22Rv1 (cell line): Measurements from ENCODE around the gene SLC23A1.

Source experiments
- ZFX ChIP-seq: fragments of 450-650 bp; IDR thresholded peaks from 2 replicates; pipeline ENCODE4 v1.6.1; 2017; ENCODE audit warnings: antibody characterized with exemption, borderline replicate concordance
- TF ChIP-seq, protein P1 (sequence below): fragments of 450-650 bp; IDR thresholded peaks from 2 replicates; pipeline ENCODE4 v1.5.1; 2017; ENCODE audit warnings: mild to moderate bottlenecking

DNA sequence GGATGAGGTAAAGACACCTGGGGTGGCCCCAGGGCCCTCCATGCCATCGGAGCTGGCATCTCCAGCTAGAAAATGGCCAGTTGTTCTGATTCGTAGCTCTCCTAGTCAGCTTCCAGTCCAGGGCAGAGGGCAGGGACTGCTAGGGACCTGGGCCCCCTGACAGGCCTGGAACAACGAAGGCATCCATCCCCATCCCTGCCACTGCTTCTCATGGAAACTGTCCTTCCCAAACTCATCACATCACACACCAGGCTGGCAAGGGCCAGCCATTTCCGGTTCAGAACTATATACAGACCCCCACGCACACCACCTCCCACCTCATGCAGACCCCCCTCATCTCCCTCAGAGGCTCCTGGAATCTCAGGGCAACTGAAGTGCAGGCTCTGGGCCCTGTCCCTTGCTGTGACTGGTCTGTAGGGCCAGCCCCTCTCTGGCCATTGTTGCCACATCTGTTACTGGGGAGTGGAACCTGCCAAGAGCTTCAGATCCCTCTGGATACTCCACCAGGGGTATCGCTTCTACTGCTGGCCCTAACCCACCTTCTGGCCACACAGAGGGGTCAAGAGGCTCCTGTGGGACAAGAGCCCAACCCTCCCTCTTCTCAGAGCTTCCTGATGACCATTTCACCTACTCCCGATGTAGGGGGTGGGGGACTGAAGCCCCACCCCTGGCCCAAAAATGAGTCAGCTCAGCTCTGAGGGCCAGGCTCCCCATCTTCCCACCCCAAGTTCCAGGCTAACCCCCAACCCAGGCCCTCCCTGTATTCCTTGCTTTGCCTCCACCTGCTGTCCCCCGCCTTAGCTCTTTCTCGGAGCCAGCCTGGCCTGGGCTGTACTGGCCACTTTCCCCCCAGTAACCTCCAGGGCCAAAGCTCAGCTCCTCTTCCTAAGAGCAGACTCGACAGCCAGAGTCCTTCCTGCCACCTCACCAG, 7.8 kb upstream of the SLC23A1 start:
- TF ChIP-seq, protein P1, sequence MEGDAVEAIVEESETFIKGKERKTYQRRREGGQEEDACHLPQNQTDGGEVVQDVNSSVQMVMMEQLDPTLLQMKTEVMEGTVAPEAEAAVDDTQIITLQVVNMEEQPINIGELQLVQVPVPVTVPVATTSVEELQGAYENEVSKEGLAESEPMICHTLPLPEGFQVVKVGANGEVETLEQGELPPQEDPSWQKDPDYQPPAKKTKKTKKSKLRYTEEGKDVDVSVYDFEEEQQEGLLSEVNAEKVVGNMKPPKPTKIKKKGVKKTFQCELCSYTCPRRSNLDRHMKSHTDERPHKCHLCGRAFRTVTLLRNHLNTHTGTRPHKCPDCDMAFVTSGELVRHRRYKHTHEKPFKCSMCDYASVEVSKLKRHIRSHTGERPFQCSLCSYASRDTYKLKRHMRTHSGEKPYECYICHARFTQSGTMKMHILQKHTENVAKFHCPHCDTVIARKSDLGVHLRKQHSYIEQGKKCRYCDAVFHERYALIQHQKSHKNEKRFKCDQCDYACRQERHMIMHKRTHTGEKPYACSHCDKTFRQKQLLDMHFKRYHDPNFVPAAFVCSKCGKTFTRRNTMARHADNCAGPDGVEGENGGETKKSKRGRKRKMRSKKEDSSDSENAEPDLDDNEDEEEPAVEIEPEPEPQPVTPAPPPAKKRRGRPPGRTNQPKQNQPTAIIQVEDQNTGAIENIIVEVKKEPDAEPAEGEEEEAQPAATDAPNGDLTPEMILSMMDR: no peak
- no peak for TF ChIP-seq ZFX
